A549 (cell line): ENCODE results near the gene CACFD1. TPM values are rescaled to one million over a fixed set of nuclear protein-coding genes. Genes with fewer than 3 reads are reported as not detected.

Source experiments
- ATAC-seq, 2 experiments: fragments of 200-7000 bp in 1 of 2; fragments of >200 bp in 1 of 2; cut with Nextera tagmentation in 1 of 2; cut with Tn5 transposase in 1 of 2; 3 replicates each; pipeline versions ENCODE4 v1.8.0 to v1.9.1; 2018 to 2020; ENCODE audit warnings: mild to moderate bottlenecking in 1 of 2, moderate library complexity in 1 of 2
- CTCF ChIA-PET: fragments of 300-600 bp; sonication (Branson Sonifier 250); formaldehyde crosslinking; extraction: SDS; loops from one replicate; lab custom pipeline; 2021; ENCODE audit warnings: antibody characterized with exemption, inconsistent platforms; lab: Yijun Ruan, JAX
- POLR2A ChIA-PET: fragments of 350-600 bp; formaldehyde crosslinking; extraction: SDS; loops from one replicate; lab custom pipeline; 2021; ENCODE audit warnings: antibody characterized with exemption, inconsistent platforms; lab: Yijun Ruan, JAX
- DNase-seq, 2 experiments: peaks; one replicate each; pipeline versions ENCODE4 v3.0.0 to v3.0.0-alpha.2; 2011 to 2016; ENCODE audit warnings: low read depth in 1 of 2, low spot score in 1 of 2
- FAIRE-seq: peaks from 2 replicates; lab custom pipeline; 2011; peaks lifted over from hg19 to GRCh38; lab: Jason Lieb, UNC
- H3K27ac ChIP-seq, 2 experiments: fragments of >200 bp; sonication (Bioruptor Twin); formaldehyde crosslinking; 3 replicates each; pipeline ENCODE4 v1.5.1; 2016 to 2017
- H3K4me1 ChIP-seq: fragments of >200 bp; sonication (Bioruptor Twin); formaldehyde crosslinking; 3 replicates; pipeline ENCODE4 v1.6.1; 2016
- H3K4me2 ChIP-seq: fragments of >200 bp; sonication (Bioruptor Twin); formaldehyde crosslinking; 3 replicates; pipeline ENCODE4 v1.6.1; 2016
- H3K4me3 ChIP-seq: fragments of >200 bp; sonication (Bioruptor Twin); formaldehyde crosslinking; 3 replicates; pipeline ENCODE4 v1.5.1; 2016
- H3K9me3 ChIP-seq: fragments of >200 bp; sonication (Bioruptor Twin); formaldehyde crosslinking; 3 replicates; pipeline ENCODE4 v1.6.1; 2016
- BCL3 ChIP-seq: fragments of >200 bp; sonication (Bioruptor Twin); formaldehyde crosslinking; IDR thresholded peaks from 3 replicates; pipeline ENCODE4 v1.6.1; 2016
- CBX2 ChIP-seq: fragments of 200-600 bp; sonication (generic); IDR thresholded peaks from 2 replicates; pipeline ENCODE4 v1.6.1; 2016; ENCODE audit warnings: low read depth, mild to moderate bottlenecking, borderline replicate concordance
- E2F6 ChIP-seq: IDR thresholded peaks from 2 replicates; pipeline ENCODE4 v1.6.1; 2012; ENCODE audit warnings: low read depth, borderline replicate concordance
- EHMT2 ChIP-seq: fragments of 200-600 bp; sonication (generic); IDR thresholded peaks from 2 replicates; pipeline ENCODE4 v1.6.1; 2016; ENCODE audit warnings: antibody characterized with exemption, low read depth, mild to moderate bottlenecking, moderate library complexity
- ESRRA ChIP-seq: fragments of 150-350 bp; IDR thresholded peaks from 2 replicates; pipeline ENCODE4 v1.6.1; 2014; ENCODE audit warnings: mild to moderate bottlenecking, low read length, borderline replicate concordance
- HOXA7 ChIP-seq: fragments of 250-450 bp; sonication (Bioruptor Pico); IDR thresholded peaks from 2 replicates; pipeline ENCODE4 v1.5.0; 2020; ENCODE audit warnings: mild to moderate bottlenecking, moderate library complexity
- MAX ChIP-seq: IDR thresholded peaks from 2 replicates; pipeline ENCODE4 v1.6.1; 2012
- NPAS2 ChIP-seq: fragments of 250-450 bp; sonication (Bioruptor Pico); IDR thresholded peaks from 2 replicates; pipeline ENCODE4 v1.8.0; 2022; ENCODE audit warnings: mild to moderate bottlenecking, moderate library complexity, borderline replicate concordance
- NR3C1 ChIP-seq: fragments of >200 bp; sonication (Bioruptor Twin); formaldehyde crosslinking; IDR thresholded peaks from 3 replicates; pipeline ENCODE4 v1.6.1; 2017
- PBX3 ChIP-seq: IDR thresholded peaks from 2 replicates; pipeline ENCODE4 v1.6.1; 2012
- POLR2A ChIP-seq: IDR thresholded peaks from 2 replicates; pipeline ENCODE4 v1.6.1; 2012; ENCODE audit warnings: mild to moderate bottlenecking, low read length
- RCOR1 ChIP-seq: fragments of 150-350 bp; IDR thresholded peaks from 2 replicates; pipeline ENCODE4 v1.6.1; 2014; ENCODE audit warnings: antibody characterized with exemption, low read length, low read depth
- SMC3 ChIP-seq: fragments of >200 bp; sonication (Bioruptor Twin); formaldehyde crosslinking; IDR thresholded peaks from 3 replicates; pipeline ENCODE4 v1.6.1; 2018; ENCODE audit warnings: inconsistent platforms
- TFCP2L1 ChIP-seq: fragments of 250-450 bp; sonication (Bioruptor Pico); IDR thresholded peaks from 2 replicates; pipeline ENCODE4 v1.5.0; 2021; ENCODE audit warnings: mild to moderate bottlenecking
- ZFP36 ChIP-seq: fragments of 450-650 bp; IDR thresholded peaks from 2 replicates; pipeline ENCODE4 v1.6.1; 2014; ENCODE audit warnings: borderline replicate concordance; ENCODE audit not compliant: partially characterized antibody
- ZNF302 ChIP-seq: fragments of 250-450 bp; sonication (Bioruptor Pico); IDR thresholded peaks from 2 replicates; pipeline ENCODE4 v1.9.0; 2021; ENCODE audit warnings: inconsistent platforms, mild to moderate bottlenecking, moderate library complexity
- WGBS: methylation state at CpG from one replicate; pipeline ENCODE4 v1.1.6; 2017; ENCODE audit errors: missing lambda C conversion rate; 5-methylcytosine and 5-hydroxymethylcytosine counted together
- polyA plus RNA-seq, 4 experiments: library from polyadenylated mRNA; depleted of rRNA in 3 of 4; stranded (reverse); fragments of >200 nt; fragmentation: RNase III in 1 of 4; extraction: RNeasy Plus Mini Kit Qiagen cat#74134 plus additional on column Dnase treatment in 1 of 4; gene quantifications; 2 replicates in 3 of 4; 3 replicates in 1 of 4; pipeline ENCODE4 v1.2.3, GENCODE V29; 2011 to 2017

CACFD1 gene
- polyA plus RNA-seq, 2 of the 4 experiments (the other 2 are of a cell fraction): 5.0 to 8.0 TPM

GRCh38 chr9:133495327-133496293 lies 35.8 kb downstream of the CACFD1 start:
- Histone ChIP-seq H3K4me3 (no peak overlapping the region), H3K9me3 (no peaks in the 10 kb centered on the region), H3K27ac (no peak overlapping the region), H3K4me1 (no peaks in the 10 kb centered on the region)
- 75% methylated on average over 24 of the region's 24 CpGs for WGBS
- ATAC-seq: no peak
- POLR2A ChIA-PET: no interaction called here
- no peak for FAIRE-seq
- TF ChIP-seq TFCP2L1 (CRISPR knock-in tag): no peak
- TF ChIP-seq RCOR1: no peak
- no peak for TF ChIP-seq CBX2
- no peak for TF ChIP-seq NPAS2 (CRISPR knock-in tag)
- TF ChIP-seq, all 56 proteins: peak for 0
- no peak overlapping the region for H3K4me2 ChIP-seq
- CTCF ChIA-PET: interaction anchor here (1.0 to 4.8 kb wide), 8 partner anchors 8 to 310 kb away, joined by 3 to 42 read pairs (median 5); no protein-coding TSS in a partner anchor
- DNase-seq: no peak

GRCh38 chr9:133496861-133497842 lies 37.4 kb downstream of the CACFD1 start:
- POLR2A ChIA-PET: no interaction called here
- TF ChIP-seq E2F6 (no peak), SMC3 (no peak), POLR2A (no peak), EHMT2 (no peak), PBX3 (no peak), CBX2 (no peak), BCL3 (no peak), MAX (no peak), ESRRA (no peak), HOXA7 (CRISPR knock-in tag) (no peak), NR3C1 (no peak), ZNF302 (no peak), ZFP36 (no peak)
- ATAC-seq (no peak), DNase-seq (no peak), FAIRE-seq (no peak)
- Histone ChIP-seq H3K4me2 (no peak overlapping the region), H3K9me3 (peaks cover 14% of the 10 kb centered on the region), H3K4me1 (no peaks in the 10 kb centered on the region), H3K4me3 (no peak overlapping the region), H3K27ac (no peak overlapping the region)
- CTCF ChIA-PET: interaction anchor here (0.8 to 4.8 kb wide), 5 partner anchors 9 to 13 kb away, joined by 4 to 42 read pairs (median 4); no protein-coding TSS in a partner anchor
- WGBS: 49% methylated on average over 25 of the region's 35 CpGs
